Astrocyte of the cerebellum (primary cell): ENCODE results near the gene NLGN1.

Experiments used
- DNase-seq: peaks from one replicate; pipeline ENCODE4 v3.0.0-alpha.2; 2011; ENCODE audit warnings: low read depth
- H3K4me3 ChIP-seq: 2 replicates; pipeline ENCODE4 v1.5.1; 2011; ENCODE audit warnings: mild to moderate bottlenecking, low read depth, low read length, moderate library complexity
- in situ Hi-C: cut with HindIII; loops from 2 replicates; pipeline ENCODE4 v1.10.0; 2017; ENCODE audit warnings: low sequenced_read_pairs
- TF ChIP-seq, protein P1 (sequence below): IDR thresholded peaks from 2 replicates; pipeline ENCODE4 v1.5.1; 2012; ENCODE audit warnings: low read length, low read depth, moderate library complexity, mild to moderate bottlenecking; ENCODE audit errors: missing control alignments

Gene NLGN1

DNA sequence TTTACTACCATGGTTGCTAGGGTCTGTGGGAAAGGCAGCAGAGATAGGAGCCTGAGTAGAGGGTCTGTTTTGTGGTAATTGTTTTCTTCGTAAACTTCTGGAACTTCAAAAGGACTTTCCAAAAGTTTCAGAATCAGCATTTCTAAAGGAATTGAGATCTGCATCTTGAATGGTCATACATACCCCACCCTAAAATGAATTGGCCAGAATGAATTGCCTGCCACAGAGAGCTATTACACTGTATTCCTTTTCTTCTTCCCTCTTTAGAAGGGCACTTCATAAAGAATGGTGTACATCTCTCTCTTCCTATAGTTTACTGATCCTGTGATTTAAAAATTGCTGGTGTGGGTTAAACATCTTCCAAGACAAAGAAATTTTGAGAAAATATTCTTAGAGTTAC is 525.7 kb downstream of the NLGN1 start:
- DNase-seq = no peak
- in situ Hi-C loops = no loop called here
- no peak overlapping the region for H3K4me3 ChIP-seq
- TF ChIP-seq, protein P1, sequence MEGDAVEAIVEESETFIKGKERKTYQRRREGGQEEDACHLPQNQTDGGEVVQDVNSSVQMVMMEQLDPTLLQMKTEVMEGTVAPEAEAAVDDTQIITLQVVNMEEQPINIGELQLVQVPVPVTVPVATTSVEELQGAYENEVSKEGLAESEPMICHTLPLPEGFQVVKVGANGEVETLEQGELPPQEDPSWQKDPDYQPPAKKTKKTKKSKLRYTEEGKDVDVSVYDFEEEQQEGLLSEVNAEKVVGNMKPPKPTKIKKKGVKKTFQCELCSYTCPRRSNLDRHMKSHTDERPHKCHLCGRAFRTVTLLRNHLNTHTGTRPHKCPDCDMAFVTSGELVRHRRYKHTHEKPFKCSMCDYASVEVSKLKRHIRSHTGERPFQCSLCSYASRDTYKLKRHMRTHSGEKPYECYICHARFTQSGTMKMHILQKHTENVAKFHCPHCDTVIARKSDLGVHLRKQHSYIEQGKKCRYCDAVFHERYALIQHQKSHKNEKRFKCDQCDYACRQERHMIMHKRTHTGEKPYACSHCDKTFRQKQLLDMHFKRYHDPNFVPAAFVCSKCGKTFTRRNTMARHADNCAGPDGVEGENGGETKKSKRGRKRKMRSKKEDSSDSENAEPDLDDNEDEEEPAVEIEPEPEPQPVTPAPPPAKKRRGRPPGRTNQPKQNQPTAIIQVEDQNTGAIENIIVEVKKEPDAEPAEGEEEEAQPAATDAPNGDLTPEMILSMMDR = no peak

DNA sequence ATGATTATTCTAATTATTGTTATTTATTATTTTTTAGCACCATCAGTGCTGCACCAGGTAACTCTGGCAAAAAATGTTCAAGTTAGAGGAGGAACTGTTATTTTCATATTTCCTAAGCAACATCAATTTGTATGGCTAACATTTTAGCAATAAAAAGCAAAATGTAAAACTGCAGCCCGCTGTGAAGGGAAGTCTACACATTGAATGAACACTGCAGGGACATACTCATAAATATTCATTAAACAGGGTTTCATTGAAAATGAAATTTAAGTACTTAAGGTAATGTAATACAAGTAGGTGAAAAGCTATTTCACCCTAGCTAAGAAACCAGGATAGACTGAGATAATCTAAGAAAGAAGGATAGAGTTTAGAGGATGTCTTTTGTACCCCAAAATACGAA is 532.7 kb downstream of the NLGN1 start:
- H3K4me3 ChIP-seq = no peak overlapping the region
- TF ChIP-seq, protein P1 = no peak
- in situ Hi-C loops = no loop called here
- no peak for DNase-seq

DNA sequence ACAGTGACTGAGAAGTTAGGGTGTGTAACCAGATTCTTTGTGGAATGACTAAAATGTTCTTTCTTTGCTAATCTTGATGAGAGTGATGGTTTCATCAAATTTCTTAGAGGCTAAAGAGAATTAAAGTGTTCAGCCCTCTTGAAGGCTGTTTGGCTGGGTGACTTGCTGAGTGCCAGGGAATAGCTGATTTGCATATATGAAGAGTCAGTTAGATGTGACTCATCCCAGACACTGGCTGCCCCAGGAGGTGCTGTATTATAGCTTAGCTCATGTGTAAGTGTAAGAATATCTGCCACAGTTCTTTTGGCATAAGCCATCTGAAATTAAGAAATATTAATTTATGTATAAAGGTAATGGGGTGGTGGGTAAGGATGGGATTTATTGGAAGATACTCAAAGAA is 535.1 kb downstream of the NLGN1 start:
- no peak overlapping the region for H3K4me3 ChIP-seq
- TF ChIP-seq, protein P1 = no peak
- in situ Hi-C loops = no loop called here
- DNase-seq = peak; percentile 62

DNA sequence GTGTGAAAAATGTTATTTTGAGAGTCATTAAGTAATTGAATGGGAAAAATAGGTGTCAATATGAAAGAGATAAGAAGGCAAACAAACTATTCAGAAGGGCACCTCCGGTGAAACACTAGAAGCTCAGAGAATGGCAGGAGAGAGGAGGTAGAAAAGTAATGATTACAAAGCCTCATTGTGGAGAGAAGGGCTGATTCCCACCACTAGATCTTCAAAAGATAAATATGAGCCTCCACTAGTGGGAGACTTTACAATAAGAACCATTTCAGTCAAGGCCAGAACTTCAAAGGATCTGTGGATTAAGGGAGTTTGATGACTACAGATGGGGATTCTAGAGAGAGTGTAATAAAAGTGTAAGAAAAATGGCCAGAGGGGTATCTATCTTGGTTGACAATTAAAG is 535.6 kb downstream of the NLGN1 start:
- in situ Hi-C loops = no loop called here

DNA sequence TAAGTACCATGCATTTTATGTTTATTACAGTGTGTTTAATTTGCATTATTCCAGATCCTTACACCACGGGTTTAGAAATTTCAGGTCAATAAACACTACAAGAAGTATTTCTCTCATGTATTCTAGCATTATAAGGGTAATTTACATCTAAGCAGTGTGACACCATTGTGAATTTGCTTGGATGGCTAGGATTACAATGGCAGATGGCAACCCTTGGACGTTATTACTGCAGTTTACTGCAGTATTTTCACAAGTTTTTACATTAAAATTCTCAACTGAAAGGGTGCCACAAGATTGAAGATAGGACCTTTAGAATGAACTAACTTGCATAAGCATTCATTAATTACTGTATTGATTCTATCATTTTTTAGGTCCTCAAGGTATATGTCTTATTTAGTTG is 538.8 kb downstream of the NLGN1 start:
- in situ Hi-C loops = no loop called here

More for the DNA sequence above, 535.6 kb downstream of the NLGN1 start:
- TF ChIP-seq, protein P1 = no peak
- no peak overlapping the region for H3K4me3 ChIP-seq
- no peak for DNase-seq

DNA sequence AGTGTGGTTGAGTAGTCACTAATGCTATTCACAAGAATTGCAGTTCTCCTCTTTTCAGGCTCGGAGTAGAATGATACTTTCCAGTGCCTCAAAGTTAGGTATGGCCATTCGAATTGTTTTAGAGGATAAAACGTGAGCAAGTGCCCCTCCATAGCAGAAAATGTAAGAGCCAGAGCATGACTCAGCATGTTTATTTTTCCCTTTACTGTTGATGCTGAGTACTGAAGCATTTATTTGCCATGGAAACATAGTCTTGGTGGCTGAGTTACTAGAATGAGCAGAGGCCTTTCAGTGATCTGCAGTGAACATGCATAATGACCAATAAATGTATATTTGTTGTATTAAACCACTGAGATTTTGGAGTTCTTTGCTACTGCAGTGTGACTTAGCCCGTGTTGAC is 540.6 kb downstream of the NLGN1 start:
- in situ Hi-C loops = no loop called here
- no peak overlapping the region for H3K4me3 ChIP-seq
- peak; percentile 31 for DNase-seq
- TF ChIP-seq, protein P1 = no peak

More for the DNA sequence above, 538.8 kb downstream of the NLGN1 start:
- TF ChIP-seq, protein P1 = no peak
- no peak overlapping the region for H3K4me3 ChIP-seq
- no peak for DNase-seq

DNA sequence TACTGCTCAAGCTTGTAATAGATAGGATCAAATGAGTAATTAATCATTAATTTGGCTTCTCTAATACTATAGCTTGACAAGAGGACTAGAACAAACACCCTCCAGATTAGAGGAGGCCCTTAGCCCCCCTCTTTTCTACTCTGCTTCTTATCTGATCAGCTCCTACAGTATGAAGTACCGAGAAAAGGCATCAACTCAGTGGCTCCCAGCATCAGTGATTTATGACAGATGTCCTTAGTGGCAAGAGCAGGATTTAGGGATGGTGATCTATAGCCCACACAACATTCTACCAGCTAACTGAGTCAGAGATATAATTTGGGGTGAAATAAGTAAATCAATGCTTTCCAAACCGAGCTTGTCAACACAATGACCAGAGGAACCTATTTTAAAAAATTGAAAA is 541.1 kb downstream of the NLGN1 start:
- in situ Hi-C loops = no loop called here
- no peak for DNase-seq
- no peak overlapping the region for H3K4me3 ChIP-seq
- TF ChIP-seq, protein P1 = no peak
